ENCODE results near the gene C11orf52. TPM values are rescaled to one million over a fixed set of nuclear protein-coding genes. Genes with fewer than 3 reads are reported as not detected.
"Not testable (repeated sequence)": the region's sequence is repeated elsewhere in the genome, so short reads cannot be mapped to it uniquely, and the experiment has no call there.

C11orf52 gene
- polyA plus RNA-seq, 4 donors = 10.3 to 33.5 (median 24.9) TPM

DNA sequence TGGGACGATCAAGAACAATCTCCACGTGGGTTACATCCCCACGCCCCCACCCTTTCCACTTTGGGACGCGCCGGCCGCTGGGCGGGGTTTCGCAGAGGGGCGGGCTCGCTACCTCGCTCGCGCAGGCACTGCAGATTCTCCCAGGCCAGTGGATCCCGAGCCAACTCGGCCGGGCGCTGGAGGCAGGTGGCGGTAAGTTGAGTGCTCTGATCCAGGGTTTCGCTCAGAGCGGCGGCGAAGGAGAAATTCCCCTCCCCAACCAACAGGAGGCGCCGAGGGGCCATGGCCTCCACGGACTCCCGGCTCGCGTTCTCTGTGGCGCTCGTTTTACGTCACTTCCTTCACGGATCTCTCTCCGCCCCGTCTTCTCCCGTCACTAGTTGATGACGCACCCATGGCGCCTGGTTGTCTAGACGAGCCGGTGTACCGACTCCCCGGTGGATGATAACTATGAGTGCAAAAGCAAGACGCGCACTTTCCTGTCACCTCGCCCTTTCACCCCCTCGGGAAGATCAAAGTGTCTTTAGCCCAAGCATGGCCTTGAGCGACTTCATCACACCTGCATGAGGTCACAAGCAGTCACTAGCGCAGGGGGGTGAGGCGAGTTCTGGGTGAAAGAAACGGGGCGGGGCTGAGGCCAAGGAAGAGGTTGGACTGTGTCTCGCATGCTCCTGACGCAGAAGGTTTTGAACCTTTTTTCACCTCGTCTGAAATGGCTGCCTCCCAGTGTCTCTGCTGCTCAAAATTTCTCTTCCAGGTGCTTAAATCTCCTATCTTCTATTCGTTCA, 39.7 kb upstream of the C11orf52 start, which contains the start of the genes CFAP68 and FDXACB1:
Gene CFAP68, plus strand, starts transcription at position 693 of the 788 bp plus-strand sequence. Its CDS starts 20 bp downstream, at position 713.
Gene FDXACB1, minus strand, starts transcription at position 317 of the 788 bp plus-strand sequence. Its CDS starts 33 bp downstream, at position 284.
- H3K4me3 ChIP-seq (ENCODE audit: low read depth in 1 of 3, low read length in 3 of 3) = peak within 1 kb of the TSS; percentile 47 to 70 (median 66)
- 0% methylated on average over 49 to 55 of the region's 55 CpGs for WGBS, 3 donors
- DNase-seq (peak; percentile 99), FAIRE-seq (no peak)
- H3K27me3 ChIP-seq (ENCODE audit: control insufficient read depth in 3 of 3, insufficient read depth in 3 of 3, low read length in 3 of 3) = no peaks in the 10 kb centered on the region
- peaks cover 0 to 3% (median 0%) of the 10 kb centered on the region in 3 donors for H3K36me3 ChIP-seq (ENCODE audit: control insufficient read depth in 3 of 3, insufficient read depth in 2 of 3, low read depth in 1 of 3, low read length in 3 of 3)
- no peaks in the 10 kb centered on the region for H3K9me3 ChIP-seq (ENCODE audit: control insufficient read depth in 2 of 2, insufficient read depth in 1 of 2, low read depth in 1 of 2, low read length in 1 of 2)
- H3K4me1 ChIP-seq (ENCODE audit: control insufficient read depth in 3 of 3, insufficient read depth in 2 of 3, low read depth in 1 of 3, low read length in 2 of 3) = peaks cover 0 to 8% (median 2%) of the 10 kb centered on the region in 3 donors
- peak within 1 kb of the TSS; percentile 95 to 96 (median 96) for H3K27ac ChIP-seq (ENCODE audit: low read depth in 1 of 3, low read length in 2 of 3)

DNA sequence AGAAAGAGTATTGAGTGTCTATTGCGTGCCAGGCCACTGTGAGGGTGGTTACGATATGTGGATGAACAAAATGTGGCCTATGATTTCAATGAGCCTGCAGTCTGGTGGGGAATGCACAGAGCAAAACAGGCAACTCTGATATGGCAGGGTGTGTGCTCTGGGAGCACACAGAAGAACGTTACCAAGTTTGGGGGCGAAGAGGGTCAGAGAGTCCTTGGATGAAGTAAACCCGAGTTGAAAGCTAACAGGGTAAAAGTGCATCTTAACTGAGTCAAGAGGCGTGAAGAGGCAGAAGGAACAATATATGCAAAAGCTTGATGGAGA, 39.1 kb upstream of the C11orf52 start:
- DNase-seq (no peak), FAIRE-seq (no peak)
- peak overlapping the region in 2 of 3 donors; percentile 66 to 70 for H3K4me3 ChIP-seq (ENCODE audit: low read depth in 1 of 3, low read length in 3 of 3)

DNA sequence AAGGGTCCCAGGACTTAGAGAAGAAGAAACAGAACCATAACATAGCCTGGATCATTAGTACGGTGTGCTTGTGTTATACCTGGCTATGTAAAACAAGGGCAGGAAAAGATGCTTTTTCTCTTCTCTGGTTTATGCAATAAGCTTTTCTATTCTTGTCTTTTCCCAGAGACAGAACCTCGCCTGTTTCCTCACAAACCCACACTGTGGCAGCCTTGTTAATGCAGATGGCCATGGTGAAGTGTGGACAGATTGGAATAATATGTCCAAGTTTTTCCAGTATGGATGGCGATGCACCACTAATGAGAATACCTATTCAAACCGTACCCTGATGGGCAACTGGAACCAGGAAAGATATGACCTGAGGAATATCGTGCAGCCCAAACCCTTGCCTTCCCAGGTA, 36.5 kb upstream of the C11orf52 start:
- Histone ChIP-seq H3K4me3 (ENCODE audit: low read depth in 1 of 3, low read length in 3 of 3) (no peak overlapping the region), H3K27me3 (ENCODE audit: control insufficient read depth in 3 of 3, insufficient read depth in 3 of 3, low read length in 3 of 3) (no peaks in the 10 kb centered on the region), H3K4me1 (ENCODE audit: control insufficient read depth in 3 of 3, insufficient read depth in 2 of 3, low read depth in 1 of 3, low read length in 2 of 3) (peaks cover 0 to 8% (median 2%) of the 10 kb centered on the region in 3 donors), H3K9me3 (ENCODE audit: control insufficient read depth in 2 of 2, insufficient read depth in 1 of 2, low read depth in 1 of 2, low read length in 1 of 2) (no peaks in the 10 kb centered on the region), H3K36me3 (ENCODE audit: control insufficient read depth in 3 of 3, insufficient read depth in 2 of 3, low read depth in 1 of 3, low read length in 3 of 3) (no peaks in the 10 kb centered on the region), H3K27ac (ENCODE audit: low read depth in 1 of 3, low read length in 2 of 3) (no peak overlapping the region)
- no peak for FAIRE-seq
- 92 to 96% (median 96%) methylated on average over 5 of the region's 5 CpGs for WGBS, 3 donors
- DNase-seq = no peak

More for the DNA sequence above, 39.1 kb upstream of the C11orf52 start:
- Histone ChIP-seq H3K27ac (ENCODE audit: low read depth in 1 of 3, low read length in 2 of 3) (peak overlapping the region; percentile 95 to 96 (median 96)), H3K4me1 (ENCODE audit: control insufficient read depth in 3 of 3, insufficient read depth in 2 of 3, low read depth in 1 of 3, low read length in 2 of 3) (peaks cover 0 to 8% (median 2%) of the 10 kb centered on the region in 3 donors), H3K27me3 (ENCODE audit: control insufficient read depth in 3 of 3, insufficient read depth in 3 of 3, low read length in 3 of 3) (no peaks in the 10 kb centered on the region), H3K36me3 (ENCODE audit: control insufficient read depth in 3 of 3, insufficient read depth in 2 of 3, low read depth in 1 of 3, low read length in 3 of 3) (peaks cover 0 to 3% (median 0%) of the 10 kb centered on the region in 3 donors), H3K9me3 (ENCODE audit: control insufficient read depth in 2 of 2, insufficient read depth in 1 of 2, low read depth in 1 of 2, low read length in 1 of 2) (no peaks in the 10 kb centered on the region)
- 6 to 39% (median 27%) methylated on average over 6 of the region's 6 CpGs for WGBS, 3 donors

DNA sequence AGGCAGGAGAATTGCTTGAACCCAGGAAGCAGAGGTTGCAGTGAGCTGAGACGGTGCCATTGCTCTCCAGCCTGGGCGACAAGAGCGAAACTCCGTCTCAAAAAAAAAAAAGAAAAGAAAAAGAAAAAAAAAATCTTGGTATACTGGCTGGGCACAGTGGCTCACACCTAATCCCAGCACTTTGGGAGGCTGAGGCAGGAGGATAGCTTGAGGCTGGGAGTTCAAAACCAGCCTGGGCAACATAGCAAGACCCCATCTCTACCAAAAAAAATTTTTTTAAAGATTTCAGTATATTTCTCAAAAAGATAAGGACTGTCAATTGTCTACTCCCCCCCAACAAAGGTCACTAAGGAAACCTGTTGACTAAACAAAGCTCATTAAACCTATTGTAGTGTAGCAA, 33.7 kb upstream of the C11orf52 start:
- 78 to 96% (median 81%) methylated on average over 4 of the region's 4 CpGs for WGBS, 3 donors
- H3K36me3 ChIP-seq (ENCODE audit: control insufficient read depth in 3 of 3, insufficient read depth in 2 of 3, low read depth in 1 of 3, low read length in 3 of 3) = not testable (repeated sequence)

DNA sequence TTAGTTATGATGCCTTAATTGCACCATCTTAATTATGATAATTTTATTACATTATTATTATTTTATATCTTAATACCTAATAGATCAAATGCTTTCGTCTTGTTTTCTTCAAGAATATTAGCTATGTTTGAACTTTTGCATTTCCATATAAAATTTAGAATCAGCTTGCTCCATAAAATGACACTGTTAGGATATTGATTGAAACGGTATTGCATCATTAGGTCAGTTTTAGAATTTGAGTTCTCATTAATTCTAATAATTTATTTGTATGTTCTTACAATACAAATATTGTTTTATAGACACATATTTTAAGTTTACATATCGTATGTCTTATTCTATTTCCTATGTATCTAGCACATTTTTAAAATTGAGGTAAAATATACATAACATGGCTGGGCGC, 32.7 kb upstream of the C11orf52 start:
- no peak for DNase-seq
- FAIRE-seq = no peak
- no peaks in the 10 kb centered on the region for H3K4me1 ChIP-seq (ENCODE audit: control insufficient read depth in 3 of 3, insufficient read depth in 2 of 3, low read depth in 1 of 3, low read length in 2 of 3)
- H3K27me3 ChIP-seq (ENCODE audit: control insufficient read depth in 3 of 3, insufficient read depth in 3 of 3, low read length in 3 of 3) = no peaks in the 10 kb centered on the region
- 77 to 92% (median 89%) methylated on average over 4 of the region's 4 CpGs for WGBS, 3 donors
- H3K27ac ChIP-seq (ENCODE audit: low read depth in 1 of 3, low read length in 2 of 3) = no peak overlapping the region
- no peaks in the 10 kb centered on the region for H3K9me3 ChIP-seq (ENCODE audit: control insufficient read depth in 2 of 2, insufficient read depth in 1 of 2, low read depth in 1 of 2, low read length in 1 of 2)
- no peak overlapping the region for H3K4me3 ChIP-seq (ENCODE audit: low read depth in 1 of 3, low read length in 3 of 3)
- no peaks in the 10 kb centered on the region for H3K36me3 ChIP-seq (ENCODE audit: control insufficient read depth in 3 of 3, insufficient read depth in 2 of 3, low read depth in 1 of 3, low read length in 3 of 3)

More for the DNA sequence above, 33.7 kb upstream of the C11orf52 start:
- H3K9me3 ChIP-seq (ENCODE audit: control insufficient read depth in 2 of 2, insufficient read depth in 1 of 2, low read depth in 1 of 2, low read length in 1 of 2); H3K27ac ChIP-seq (ENCODE audit: low read depth in 1 of 3, low read length in 2 of 3); H3K4me1 ChIP-seq (ENCODE audit: control insufficient read depth in 3 of 3, insufficient read depth in 2 of 3, low read depth in 1 of 3, low read length in 2 of 3); FAIRE-seq; DNase-seq; H3K27me3 ChIP-seq (ENCODE audit: control insufficient read depth in 3 of 3, insufficient read depth in 3 of 3, low read length in 3 of 3); H3K4me3 ChIP-seq (ENCODE audit: low read depth in 1 of 3, low read length in 3 of 3): not testable (repeated sequence)

DNA sequence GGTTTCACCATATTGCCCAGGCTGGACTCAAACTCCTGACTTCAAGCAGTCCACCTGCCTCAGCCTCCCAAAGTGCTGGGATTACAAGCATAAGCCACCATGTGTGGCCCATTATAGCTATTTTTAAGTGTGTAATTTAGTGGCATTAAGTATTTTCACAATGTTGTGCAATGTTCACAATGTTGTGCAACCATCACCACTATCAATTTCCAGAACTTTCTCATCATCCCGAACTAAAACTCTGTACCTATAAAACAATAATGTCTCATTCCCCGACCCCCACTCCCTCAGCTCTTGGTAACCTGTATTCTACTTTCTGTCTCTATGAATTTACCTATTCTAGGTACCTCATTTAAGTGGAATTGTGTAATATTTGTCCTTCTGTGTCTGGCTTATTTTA, 31.9 kb upstream of the C11orf52 start:
- no peak overlapping the region for H3K27ac ChIP-seq (ENCODE audit: low read depth in 1 of 3, low read length in 2 of 3)
- no peaks in the 10 kb centered on the region for H3K36me3 ChIP-seq (ENCODE audit: control insufficient read depth in 3 of 3, insufficient read depth in 2 of 3, low read depth in 1 of 3, low read length in 3 of 3)
- no peaks in the 10 kb centered on the region for H3K4me1 ChIP-seq (ENCODE audit: control insufficient read depth in 3 of 3, insufficient read depth in 2 of 3, low read depth in 1 of 3, low read length in 2 of 3)
- WGBS, 3 donors = 83 to 86% (median 84%) methylated on average over 2 of the region's 2 CpGs
- FAIRE-seq = no peak
- DNase-seq = no peak
- peaks cover 0 to 3% of the 10 kb centered on the region in 2 donors for H3K9me3 ChIP-seq (ENCODE audit: control insufficient read depth in 2 of 2, insufficient read depth in 1 of 2, low read depth in 1 of 2, low read length in 1 of 2)
- no peaks in the 10 kb centered on the region for H3K27me3 ChIP-seq (ENCODE audit: control insufficient read depth in 3 of 3, insufficient read depth in 3 of 3, low read length in 3 of 3)
- H3K4me3 ChIP-seq (ENCODE audit: low read depth in 1 of 3, low read length in 3 of 3) = no peak overlapping the region

DNA sequence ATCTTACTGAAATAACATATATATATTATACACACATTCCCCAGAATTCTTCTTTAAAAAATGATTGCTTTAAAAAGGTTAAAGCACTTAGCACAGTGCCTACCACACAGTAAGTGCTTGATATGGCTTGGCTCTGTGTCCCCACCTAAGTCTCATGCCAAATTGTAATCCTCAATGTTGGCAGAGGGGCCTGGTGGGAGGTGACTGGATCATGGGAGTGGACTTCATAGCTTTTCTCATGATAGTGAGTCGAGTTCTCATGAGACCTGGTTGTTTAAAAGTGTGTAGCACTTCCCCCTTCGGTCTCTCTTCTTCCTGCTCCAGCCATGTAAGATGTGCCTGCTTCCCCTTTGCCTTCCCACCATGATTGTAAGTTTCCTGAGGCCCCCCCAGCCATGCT, 13.3 kb upstream of the C11orf52 start:
- no peak for FAIRE-seq

DNA sequence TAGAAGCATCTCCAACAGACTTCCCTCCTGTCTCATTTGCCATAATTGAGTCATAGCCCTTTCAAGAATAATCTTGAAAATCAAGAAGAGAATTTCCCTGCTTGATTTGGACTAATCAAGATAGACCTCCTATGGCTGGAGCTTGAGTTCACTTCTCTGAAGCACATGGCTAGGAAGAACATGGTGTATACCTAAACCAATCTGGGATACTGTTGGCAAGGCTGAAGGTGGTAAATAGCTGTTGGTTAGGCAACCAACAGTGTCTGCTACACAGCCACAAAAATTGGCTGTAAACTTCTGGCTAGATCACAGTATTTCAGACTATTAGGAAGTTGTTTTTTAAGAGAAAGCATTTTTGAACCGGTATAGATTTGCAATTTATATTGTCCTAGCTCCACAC, 12.0 kb upstream of the C11orf52 start:
- Histone ChIP-seq H3K36me3 (ENCODE audit: control insufficient read depth in 3 of 3, insufficient read depth in 2 of 3, low read depth in 1 of 3, low read length in 3 of 3) (no peaks in the 10 kb centered on the region), H3K27me3 (ENCODE audit: control insufficient read depth in 3 of 3, insufficient read depth in 3 of 3, low read length in 3 of 3) (peaks cover 0 to 3% (median 0%) of the 10 kb centered on the region in 3 donors), H3K4me1 (ENCODE audit: control insufficient read depth in 3 of 3, insufficient read depth in 2 of 3, low read depth in 1 of 3, low read length in 2 of 3) (peaks cover 0 to 9% (median 0%) of the 10 kb centered on the region in 3 donors), H3K27ac (ENCODE audit: low read depth in 1 of 3, low read length in 2 of 3) (no peak overlapping the region), H3K9me3 (ENCODE audit: control insufficient read depth in 2 of 2, insufficient read depth in 1 of 2, low read depth in 1 of 2, low read length in 1 of 2) (no peaks in the 10 kb centered on the region), H3K4me3 (ENCODE audit: low read depth in 1 of 3, low read length in 3 of 3) (no peak overlapping the region)
- DNase-seq = no peak
- FAIRE-seq = no peak
- WGBS, 3 donors = 75 to 89% (median 85%) methylated on average over 1 of the region's 1 CpG

More for the DNA sequence above, 13.3 kb upstream of the C11orf52 start:
- Histone ChIP-seq H3K36me3 (ENCODE audit: control insufficient read depth in 3 of 3, insufficient read depth in 2 of 3, low read depth in 1 of 3, low read length in 3 of 3) (no peaks in the 10 kb centered on the region), H3K27ac (ENCODE audit: low read depth in 1 of 3, low read length in 2 of 3) (no peak overlapping the region), H3K27me3 (ENCODE audit: control insufficient read depth in 3 of 3, insufficient read depth in 3 of 3, low read length in 3 of 3) (no peaks in the 10 kb centered on the region), H3K4me3 (ENCODE audit: low read depth in 1 of 3, low read length in 3 of 3) (no peak overlapping the region), H3K9me3 (ENCODE audit: control insufficient read depth in 2 of 2, insufficient read depth in 1 of 2, low read depth in 1 of 2, low read length in 1 of 2) (no peaks in the 10 kb centered on the region), H3K4me1 (ENCODE audit: control insufficient read depth in 3 of 3, insufficient read depth in 2 of 3, low read depth in 1 of 3, low read length in 2 of 3) (no peaks in the 10 kb centered on the region)
- no peak for DNase-seq
- WGBS, 3 donors = 66 to 79% (median 71%) methylated on average over 2 of the region's 2 CpGs
